Activated CD8-positive, alpha-beta memory T cell treated with anti-CD3 and anti-CD28 coated beads for 48 hours (primary cell): Measurements from ENCODE around the gene ELAPOR1.

Source experiments
- DNase-seq, 3 experiments: peaks; one replicate each; pipeline ENCODE4 v3.0.0-alpha.2; 2020; ENCODE audit warnings: low read depth in 2 of 3, low spot score in 2 of 3

Gene ELAPOR1

DNA sequence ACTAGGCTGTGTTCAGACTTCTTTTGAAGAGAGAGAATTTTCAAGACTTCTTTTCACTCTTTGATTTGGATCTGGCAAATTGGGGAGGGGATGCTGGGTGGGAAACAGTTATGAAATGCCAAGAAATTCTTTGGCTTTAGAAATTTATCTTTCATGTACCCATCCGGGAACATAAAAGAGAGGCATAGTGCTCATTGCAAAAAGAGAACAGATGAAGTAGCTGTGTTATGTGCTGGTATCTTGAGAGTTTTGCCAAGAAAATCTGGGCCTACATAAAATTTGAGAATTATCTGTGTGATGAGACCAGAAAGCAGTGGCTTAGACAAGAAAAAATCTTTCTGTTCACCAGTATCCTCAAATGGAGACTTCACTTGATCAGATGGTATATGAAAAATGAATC, 19.0 kb upstream of the ELAPOR1 start:
- no peak for DNase-seq

DNA sequence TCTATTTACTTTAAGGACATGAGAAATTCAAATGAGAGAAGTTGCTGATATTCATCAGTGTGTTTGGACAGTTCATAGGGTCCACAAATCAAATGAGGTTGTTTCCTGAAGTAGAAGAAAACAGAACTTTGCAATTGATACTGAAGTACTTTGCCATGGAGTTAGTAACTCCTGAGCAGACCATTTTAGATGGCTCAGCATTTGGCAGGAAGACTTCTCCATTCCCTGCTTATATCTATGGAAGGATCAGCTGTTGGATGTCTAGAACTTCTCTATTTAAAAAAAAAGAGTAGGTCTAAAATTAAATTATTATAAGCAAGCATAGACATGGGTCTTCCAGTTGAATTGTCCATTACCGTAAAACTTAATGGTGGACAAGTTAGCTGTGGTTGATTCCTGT, 18.3 kb upstream of the ELAPOR1 start:
- DNase-seq = no peak

DNA sequence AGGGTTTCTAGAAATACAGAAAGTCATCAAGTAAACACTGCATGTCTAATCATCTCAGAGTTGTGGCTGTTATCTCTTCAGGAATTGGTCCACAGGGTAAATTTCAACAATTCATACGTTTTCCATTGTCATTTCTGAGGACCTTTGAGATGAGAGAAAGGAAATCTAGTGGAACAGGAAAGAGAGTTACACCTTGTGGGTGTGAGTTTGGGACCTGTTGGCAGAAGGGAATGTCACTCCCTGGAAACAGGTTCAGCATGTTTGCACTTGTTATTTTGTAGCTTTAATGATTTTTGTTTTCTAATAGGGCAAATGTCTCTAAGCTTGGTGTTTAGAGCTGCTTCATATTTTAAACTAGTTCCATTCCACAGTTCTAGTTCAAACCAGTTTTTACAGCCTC, 17.8 kb upstream of the ELAPOR1 start:
- no peak for DNase-seq

DNA sequence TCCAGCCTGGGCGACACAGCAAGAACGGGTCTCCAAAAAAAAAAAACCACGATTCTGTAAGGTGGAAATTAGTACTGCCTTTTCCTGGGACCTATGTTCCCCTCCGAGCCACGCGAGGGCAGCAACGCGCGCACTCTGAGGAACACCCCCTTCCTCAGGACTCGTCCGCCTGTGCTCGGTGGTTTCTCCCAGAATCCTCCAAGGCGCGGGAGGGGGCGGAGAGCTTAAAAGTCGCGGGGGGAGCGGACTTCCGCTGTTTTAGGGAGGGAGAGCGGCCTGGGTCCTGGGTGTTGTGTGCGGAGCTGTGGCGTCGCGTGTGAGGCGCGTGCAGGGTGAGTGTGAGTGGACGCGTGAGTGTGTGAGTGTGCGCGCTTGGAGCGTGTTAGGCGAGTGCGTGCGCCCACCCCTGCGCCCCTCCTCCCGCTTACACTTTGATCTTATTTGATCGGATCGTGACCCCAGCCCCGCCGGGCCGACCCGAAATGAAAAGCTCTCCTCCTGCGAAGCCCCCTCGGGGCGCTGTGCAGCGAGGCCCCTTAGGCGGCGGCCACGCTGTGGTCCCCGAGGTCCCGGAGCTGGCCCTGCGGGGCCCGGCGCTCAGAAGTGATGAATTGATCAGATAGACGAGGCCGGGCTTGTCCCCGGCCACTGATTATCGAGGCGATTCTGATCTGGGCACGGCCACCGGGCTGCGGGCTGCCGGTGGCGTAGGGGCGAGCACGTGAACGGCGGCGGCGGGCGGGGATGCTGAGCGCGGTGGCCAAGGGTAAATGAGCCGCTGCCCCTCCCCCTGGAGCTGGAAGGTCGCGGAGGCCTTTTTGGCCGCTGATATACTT, 13.8 kb upstream of the ELAPOR1 start:
- DNase-seq = peak; percentile 89 to 91 (median 91)

DNA sequence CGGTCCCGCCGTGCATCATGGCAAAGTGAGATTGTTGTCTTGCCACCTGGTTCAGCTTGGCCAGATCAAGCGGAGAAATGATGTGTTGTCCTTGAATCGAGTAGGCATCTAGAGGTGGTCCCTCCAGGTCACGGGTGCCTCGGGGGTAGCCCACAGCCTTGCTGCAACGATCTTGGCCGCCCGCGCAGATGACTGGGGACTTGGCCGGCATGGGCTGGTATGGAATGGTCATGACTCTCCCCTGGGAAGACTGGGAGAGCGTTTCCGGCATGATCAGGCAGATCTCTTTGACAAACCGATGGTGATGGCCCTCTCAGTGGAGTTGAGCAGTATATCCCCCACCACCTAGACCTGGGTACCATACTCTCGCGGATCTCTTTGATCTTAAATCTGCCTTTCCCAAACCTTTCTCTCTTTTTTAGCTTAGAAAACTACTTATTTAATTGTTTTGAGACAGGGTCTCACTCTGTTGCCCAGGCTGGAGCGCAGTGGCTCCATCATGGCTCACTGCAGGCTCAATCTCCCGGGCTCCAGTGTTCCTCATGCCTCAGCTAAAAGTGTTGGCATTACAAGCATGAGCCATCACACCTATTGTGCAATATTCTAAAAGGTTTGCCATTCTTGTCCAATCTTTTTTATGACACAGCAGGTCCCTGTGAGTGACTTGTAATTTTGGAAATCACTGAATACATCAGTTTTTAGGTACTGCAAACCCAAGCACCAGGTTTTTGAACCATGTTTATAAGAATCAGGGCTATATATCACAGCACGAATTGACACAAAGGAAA, 9.4 kb upstream of the ELAPOR1 start:
- DNase-seq = no peak

DNA sequence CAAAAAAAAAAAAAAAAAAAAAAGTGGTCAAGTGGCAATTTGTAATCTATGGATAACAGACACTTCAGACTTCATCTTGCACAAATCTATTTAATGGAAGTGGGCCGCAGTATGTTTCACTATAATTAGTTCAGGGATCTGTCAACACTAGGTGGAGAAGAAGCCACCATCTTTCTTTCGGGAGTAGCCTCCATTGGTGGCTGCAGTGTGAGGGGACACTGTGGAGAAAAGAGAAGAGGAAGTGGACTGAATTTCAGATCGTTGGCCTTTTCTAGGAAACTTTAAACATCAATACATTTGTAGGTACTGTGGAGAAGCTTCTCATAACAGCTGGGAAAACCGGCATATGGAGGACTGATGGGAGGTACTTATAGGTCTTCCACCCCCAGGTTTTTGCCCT, 8.0 kb upstream of the ELAPOR1 start:
- DNase-seq = no peak

DNA sequence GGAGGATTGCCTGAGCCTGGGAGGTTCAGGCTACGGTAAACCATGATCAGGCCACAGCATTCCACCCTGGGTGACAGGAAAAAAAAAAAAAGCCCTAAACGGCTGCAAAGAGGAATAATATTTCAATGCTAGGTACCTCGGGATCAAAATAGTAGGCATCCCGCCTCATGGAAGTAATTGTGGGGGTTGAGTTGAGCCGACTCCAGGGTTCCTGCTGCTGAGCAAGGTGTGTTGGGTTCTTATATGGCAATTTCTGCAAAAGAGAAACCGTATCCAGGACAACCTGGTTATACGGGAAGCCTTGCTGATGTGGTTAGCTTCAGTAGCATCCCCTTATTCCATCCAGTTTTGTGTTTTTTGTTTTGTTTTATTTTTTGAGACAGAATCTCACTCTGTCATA, 6.1 kb upstream of the ELAPOR1 start:
- DNase-seq = no peak

DNA sequence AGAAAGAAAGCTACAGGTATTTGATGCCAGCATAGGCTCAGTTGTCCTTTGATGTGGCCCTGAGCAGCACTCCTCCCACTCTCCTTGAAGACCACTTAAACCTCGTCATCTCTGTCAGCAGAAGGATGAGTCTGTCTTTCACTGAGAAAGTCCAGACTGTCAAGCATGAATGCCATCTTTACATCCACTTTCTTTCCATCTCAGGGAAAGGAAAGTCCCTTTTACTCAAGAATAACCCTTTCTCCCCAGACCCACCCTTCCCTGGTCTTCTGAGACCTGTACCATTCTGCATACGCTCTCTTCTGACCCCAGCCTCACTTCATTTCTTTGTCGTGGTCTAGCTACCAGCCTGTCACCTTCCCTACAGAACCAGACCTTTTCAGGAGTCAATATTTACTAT, 4.0 kb upstream of the ELAPOR1 start:
- DNase-seq = no peak

DNA sequence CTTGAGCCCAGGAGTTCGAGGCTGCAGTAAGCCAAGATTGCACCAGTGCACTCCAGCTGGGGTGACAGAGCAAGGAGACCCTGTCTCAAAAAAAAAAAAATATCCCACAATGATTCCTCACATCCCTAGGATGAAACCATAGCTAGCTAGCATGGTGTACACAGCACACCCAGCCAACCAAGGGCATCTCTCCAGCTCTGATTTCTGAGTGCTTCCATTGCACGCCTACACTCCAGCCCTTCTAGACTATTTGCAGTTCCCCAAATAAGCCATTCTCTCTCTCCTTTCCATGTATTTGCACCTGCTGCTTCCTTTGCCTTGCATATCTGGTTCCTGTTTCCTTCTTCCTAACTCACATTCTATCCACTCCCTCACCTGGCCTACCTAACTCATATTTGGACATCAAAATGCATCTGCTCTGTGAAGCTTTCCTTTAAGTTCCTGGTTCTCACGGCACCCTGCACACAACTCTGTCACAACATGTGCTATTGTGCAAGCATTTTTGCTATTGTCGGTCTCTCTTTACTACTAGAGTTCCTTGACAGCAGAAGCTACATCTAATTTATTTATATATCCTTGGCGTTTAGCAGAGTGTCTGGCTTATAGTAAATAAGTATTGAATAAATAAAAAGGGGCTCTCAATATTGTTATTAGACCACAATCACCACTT, 2.4 kb upstream of the ELAPOR1 start:
- DNase-seq = no peak

DNA sequence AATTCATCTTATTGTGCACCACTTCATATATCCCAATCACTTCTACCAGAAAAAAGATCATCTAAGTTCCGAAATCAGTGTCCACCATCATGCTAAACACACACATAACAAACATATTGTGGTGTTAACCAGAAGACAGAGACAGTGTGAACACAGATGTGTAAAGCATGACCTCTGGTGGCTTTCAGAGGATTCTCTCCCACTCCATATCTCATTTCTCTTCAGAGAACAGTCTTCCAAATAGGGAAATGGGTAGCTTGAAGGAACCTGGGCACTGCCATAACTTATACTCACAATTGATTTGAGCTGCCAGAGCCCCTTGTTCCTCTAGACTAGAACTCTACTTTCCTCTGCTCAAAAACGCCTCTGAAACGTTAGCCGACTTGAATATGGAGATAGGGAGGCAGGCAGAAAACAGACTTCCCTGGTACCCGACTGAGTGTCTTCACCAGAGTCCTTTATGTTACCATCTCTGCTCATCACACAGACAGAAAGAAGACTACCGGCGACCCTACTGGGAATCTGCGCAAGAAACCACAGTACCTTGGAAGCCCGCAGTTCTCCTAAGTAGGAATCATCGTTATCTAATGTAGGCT, 1.8 kb upstream of the ELAPOR1 start:
- no peak for DNase-seq

DNA sequence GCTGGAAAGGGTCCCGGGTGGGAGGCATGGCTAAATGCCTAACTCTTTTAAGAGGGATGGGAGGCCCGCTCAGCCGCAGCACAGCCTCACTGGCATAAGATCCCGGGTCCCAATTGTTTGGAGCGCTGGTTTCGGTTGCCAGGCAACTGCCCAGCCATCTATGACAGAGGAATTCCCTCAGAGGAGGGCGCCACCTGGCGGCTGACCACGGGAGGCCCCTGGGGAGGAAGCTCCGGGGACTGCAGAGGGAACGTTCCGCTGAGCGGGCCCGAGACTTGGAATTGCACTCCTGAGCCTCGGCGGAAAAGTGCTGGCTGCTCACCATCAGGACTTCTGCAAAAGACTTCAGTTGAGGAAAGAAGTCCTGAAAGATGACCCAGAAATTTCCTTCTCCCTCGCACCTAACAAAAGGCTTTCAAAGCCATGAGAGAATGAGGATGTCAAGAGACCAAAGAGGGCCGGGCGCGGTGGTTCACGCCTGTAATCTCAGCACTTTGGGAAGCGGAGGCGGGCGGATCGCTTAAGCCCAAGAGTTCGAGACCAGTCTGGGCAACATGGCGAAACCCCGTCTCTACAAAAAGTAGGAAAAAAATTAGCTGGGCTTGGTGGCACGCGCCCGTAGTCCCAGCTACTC, 1.1 kb upstream of the ELAPOR1 start:
- DNase-seq = peak; percentile 74 to 93 (median 93)

DNA sequence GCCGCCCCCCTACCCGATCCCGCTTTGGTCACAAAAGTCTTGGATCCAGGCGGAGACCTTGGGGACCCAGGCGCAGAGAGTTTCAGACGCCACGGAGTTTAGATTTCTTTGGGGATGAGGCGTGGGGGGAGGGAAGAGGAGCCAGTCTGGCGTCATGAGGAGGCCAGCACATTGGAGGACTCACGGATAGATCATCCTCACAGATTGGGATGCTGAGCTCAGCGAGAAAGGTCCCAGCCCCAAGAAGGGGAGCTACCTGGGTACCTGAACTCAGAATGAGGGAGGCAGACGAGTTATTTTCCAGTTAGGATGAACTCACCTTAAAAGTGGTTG, 393 bp downstream of the ELAPOR1 start:
- DNase-seq = no peak

DNA sequence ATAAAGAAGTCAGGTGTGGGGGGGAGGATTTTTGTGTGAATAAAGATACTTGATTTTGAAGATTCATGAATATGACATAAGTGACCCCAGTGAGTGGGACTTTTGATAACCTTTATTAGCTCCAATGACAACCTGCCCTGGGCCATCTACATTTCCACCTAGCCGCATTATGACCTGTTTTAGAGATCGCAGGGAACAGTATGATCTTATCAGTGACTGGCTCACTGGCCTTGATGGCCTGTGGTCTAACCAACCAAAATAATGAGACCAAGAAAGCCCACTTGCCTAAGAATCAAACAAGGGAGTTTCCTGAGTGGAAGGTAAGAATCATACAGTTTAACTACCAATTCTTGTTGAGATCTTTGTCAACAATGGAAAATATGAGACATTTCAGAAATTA, 1.8 kb downstream of the ELAPOR1 start:
- DNase-seq = no peak

DNA sequence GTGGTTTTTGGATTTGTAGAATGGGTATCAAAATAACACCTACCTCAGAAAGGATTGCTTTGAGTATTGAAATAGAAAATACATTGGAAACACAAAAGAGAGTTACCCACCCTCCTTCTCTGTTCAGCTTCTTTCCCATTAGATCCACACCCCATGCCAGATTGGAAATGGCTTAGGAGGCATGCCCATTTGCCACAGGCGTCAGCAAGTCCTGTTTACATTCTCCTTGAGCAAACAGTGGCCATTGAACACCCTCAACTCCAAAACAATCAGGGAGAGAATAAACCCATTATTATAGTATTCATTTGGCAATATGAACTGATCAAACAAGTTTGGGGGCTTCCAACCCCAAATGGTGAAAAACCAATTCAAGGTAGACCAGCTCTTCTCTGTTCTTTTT, 2.4 kb downstream of the ELAPOR1 start:
- no peak for DNase-seq

DNA sequence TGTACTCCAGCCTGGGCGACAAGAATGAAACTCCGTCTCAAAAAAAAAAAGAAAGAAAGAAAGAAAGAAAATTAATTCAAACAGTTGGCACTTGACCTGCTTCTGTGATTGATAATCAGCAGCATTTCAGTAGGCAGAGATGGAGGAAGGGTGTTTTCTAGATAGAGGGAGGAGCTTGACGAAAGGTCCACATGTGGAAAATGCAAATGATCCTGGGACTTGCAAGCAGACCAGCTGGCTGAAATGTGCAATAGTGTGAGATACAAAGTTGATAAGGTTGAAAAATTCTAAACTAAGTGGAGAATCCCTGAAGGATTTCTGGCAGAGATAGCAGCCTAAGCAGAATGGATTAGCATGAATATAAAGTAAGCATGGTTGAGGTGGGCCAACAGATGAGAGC, 4.2 kb downstream of the ELAPOR1 start:
- no peak for DNase-seq

DNA sequence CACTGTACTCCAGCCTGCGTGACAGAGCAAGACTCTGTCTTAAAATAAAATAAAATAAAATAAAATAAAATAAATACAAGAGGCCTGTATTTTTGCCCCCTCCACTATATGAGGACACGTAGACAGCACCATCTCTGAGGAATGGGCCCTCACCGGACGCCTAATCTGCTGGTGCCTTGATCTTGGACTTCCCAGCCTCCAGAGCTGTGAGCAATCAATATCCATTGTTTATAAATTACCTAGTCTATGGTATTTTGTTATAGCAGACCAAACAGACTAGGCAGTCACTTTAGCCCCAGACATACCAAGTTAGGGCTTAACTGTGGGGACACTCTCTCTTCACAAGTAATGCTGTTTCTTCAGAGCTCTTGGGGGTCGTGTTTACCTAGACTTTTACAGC, 6.4 kb downstream of the ELAPOR1 start:
- DNase-seq = no peak

DNA sequence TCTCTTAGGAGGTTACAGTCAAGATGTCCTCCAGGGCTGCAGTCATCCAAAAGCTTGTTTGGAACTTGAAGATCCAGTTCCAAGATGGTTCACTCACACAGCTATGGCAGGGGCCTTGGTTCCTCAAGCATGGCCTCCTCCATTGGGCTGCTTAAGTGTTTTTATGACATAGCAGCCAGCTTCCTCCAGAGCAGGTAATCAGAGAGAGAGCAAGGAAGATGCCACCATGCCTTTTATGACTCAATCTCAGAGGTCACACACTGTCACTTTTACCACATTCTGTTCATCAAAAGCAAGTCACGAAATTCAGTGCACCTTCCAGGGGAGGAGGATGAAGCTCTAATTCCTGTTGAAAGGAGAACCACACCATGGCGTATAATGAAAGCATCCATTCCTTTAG, 17.1 kb downstream of the ELAPOR1 start:
- no peak for DNase-seq

DNA sequence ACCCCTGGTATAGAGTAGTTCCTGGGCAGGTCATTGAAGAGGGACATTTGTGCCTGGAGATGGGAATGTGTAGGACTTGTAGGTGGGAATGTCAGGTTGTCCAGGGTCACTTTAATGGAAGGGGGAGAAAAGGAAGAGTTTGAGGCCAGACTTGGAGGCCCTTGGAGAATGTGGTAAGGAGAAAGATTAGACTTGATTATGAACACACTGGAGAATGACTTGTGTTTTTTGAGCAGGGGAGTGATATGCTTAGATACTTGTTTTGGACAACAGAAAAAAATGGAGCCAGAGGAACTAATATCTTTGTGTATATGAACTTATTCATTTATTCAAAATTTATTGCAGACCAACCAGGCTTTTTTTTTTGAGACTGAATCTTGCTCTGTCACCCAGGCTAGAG, 17.9 kb downstream of the ELAPOR1 start:
- DNase-seq = no peak

DNA sequence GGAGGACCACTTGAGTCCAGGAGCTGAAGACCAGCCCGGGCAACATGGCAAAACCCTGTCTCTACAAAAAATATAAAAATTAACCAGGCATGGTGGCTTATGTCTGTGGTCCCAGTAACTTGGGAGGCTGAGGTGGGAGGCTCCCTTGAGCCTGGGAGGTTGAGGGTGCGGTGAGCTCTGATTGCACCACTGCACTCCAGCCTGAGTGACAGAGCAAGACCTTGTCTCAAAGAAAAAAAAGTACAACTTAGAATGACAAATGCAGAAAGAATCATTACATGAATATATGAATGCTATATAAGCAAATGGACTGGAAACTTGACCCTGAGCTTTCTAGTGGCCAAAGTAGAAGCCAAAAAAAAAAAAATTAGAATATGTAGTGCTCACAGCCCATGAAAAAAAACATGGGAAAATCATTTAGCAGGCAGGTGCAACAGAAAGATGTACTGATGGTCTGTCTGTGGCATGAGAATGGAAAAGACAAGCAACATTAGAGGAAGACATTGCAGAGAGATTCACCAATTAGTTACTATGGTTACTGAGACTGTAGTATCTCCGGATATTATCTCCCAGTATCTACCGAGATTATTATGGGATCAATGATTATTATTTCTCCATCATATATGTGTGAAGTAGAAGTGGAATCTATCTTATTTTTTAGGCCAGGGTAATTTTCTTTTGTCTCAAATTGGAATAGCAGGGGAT, 19.2 kb downstream of the ELAPOR1 start:
- DNase-seq = no peak

DNA sequence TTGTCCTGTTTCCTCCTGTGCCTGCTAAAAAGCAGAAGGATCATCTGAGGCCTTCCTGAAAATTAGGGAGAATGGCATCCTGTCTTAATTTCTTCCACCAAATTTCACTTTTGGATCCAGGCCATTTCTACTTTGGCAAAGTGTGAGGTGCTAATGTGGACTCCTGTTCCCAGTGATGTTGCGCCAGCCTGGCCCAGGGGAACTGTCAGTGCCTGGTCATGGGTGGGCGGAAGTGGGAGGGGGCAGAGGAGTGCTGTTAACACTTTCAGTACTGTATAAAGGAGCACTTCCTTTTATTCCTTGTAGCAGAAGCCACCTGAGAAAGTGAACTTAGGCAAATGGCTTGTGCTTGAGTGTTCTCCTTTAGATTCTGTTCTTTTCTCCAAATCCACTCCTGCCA, 19.9 kb downstream of the ELAPOR1 start:
- no peak for DNase-seq

DNA sequence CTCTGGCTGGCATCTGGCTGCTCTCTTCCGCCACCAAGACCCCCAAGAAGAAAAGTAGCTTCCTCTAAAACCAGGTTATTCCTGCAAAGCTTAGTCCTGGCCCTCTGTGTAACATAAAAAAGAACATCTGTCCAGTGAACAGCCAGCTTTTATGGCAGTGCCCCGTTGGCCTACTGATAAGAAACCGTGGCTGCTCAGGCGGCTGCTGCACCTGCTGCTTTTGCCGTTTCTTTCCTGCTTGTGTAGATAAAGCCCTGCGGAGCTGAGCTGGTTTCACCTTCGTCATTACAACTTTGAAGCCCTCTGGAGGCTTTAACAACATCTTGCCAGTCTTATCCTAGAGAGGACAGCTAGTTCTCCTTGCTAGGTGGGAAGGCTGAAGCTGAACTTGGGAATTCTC, 20.5 kb downstream of the ELAPOR1 start:
- DNase-seq = no peak
